Occipital lobe (tissue), 2 donors: ENCODE results near the gene FGD5. TPM values are rescaled to one million over a fixed set of nuclear protein-coding genes. Genes with fewer than 3 reads are reported as not detected.

ENCODE experiments used
- DNase-seq: peaks from one replicate; lab custom pipeline; 2025; lab: John Stamatoyannopoulos, UW
- total RNA-seq: library from RNA; depleted of rRNA; stranded (reverse); fragments of >200 nt; gene quantifications from one replicate; pipeline ENCODE4 v1.2.3, GENCODE V29; 2014

Gene FGD5
- total RNA-seq, 1 donor from 2014 or later = 2.7 TPM

- no peak for DNase-seq
Observed at GRCh38 chr3:14823910-14824629, 5.3 kb downstream of the FGD5 start.

GRCh38 chr3:14824646-14825045, 5.9 kb downstream of the FGD5 start:
- DNase-seq = no peak

GRCh38 chr3:14826069-14826468, 7.3 kb downstream of the FGD5 start:
- no peak for DNase-seq

GRCh38 chr3:14827776-14828175, 9.0 kb downstream of the FGD5 start:
- no peak for DNase-seq

- DNase-seq = no peak
Observed at GRCh38 chr3:14829811-14830210, 11.0 kb downstream of the FGD5 start.

GRCh38 chr3:14831916-14832450, 13.2 kb downstream of the FGD5 start:
- no peak for DNase-seq

- no peak for DNase-seq
Observed at GRCh38 chr3:14832975-14833722, 14.4 kb downstream of the FGD5 start.

- DNase-seq = no peak
Observed at GRCh38 chr3:14834121-14834520, 15.4 kb downstream of the FGD5 start.

- DNase-seq = no peak
Observed at GRCh38 chr3:14834807-14835466, 16.2 kb downstream of the FGD5 start.

GRCh38 chr3:14836049-14836468, 17.3 kb downstream of the FGD5 start:
- no peak for DNase-seq

- DNase-seq = no peak
Observed at GRCh38 chr3:14837186-14837877, 18.6 kb downstream of the FGD5 start.

- DNase-seq = no peak
Observed at GRCh38 chr3:14837878-14838258, 19.1 kb downstream of the FGD5 start.

- DNase-seq = no peak
Observed at GRCh38 chr3:14839236-14839635, 20.5 kb downstream of the FGD5 start.

GRCh38 chr3:14841836-14842235, 23.1 kb downstream of the FGD5 start:
- DNase-seq = no peak

- DNase-seq = no peak
Observed at GRCh38 chr3:14842277-14842676, 23.5 kb downstream of the FGD5 start.

GRCh38 chr3:14843321-14843720, 24.6 kb downstream of the FGD5 start:
- no peak for DNase-seq

- no peak for DNase-seq
Observed at GRCh38 chr3:14844386-14845170, 25.8 kb downstream of the FGD5 start.

- DNase-seq = no peak
Observed at GRCh38 chr3:14845180-14845579, 26.4 kb downstream of the FGD5 start.

- DNase-seq = no peak
Observed at GRCh38 chr3:14845826-14846225, 27.1 kb downstream of the FGD5 start.

- DNase-seq = no peak
Observed at GRCh38 chr3:14846226-14846880, 27.6 kb downstream of the FGD5 start.
